ENCODE results near the gene ZNF683.
A peak's percentile ranks its signal among the peaks of the same experiment; 100 is the strongest.
"Not testable (repeated sequence)": the region's sequence is repeated elsewhere in the genome, so short reads cannot be mapped to it uniquely, and the experiment has no call there.

ZNF683 gene

GRCh38 chr1:26372611-26373010 is at the start of gene ZNF683:
ZNF683 (minus strand) TSS chr1:26372750; CDS start chr1:26368571, 4,179 bp downstream.
- DNase-seq (ENCODE audit: low read depth, low spot score); H3K4me3 ChIP-seq (ENCODE audit: low read depth, low read length); in situ Hi-C loops (cut with HindIII; ENCODE audit: low sequenced_read_pairs): not testable (repeated sequence)

- no peak for DNase-seq (ENCODE audit: low read depth, low spot score)
These were observed 46.9 kb upstream of the ZNF683 start for GRCh38 chr1:26419494-26419893.

GRCh38 chr1:26418865-26419349 is 46.4 kb upstream of the ZNF683 start:
- DNase-seq (ENCODE audit: low read depth, low spot score): no peak
- in situ Hi-C loops (cut with HindIII; ENCODE audit: low sequenced_read_pairs): no loop called here
- no peak overlapping the region for H3K4me3 ChIP-seq (ENCODE audit: low read depth, low read length)
- TF ChIP-seq CTCF (IDR thresholded peaks at IDR 0.05; ENCODE audit: low read depth, low read length): no peak

More at GRCh38 chr1:26419494-26419893, 46.9 kb upstream of the ZNF683 start:
- in situ Hi-C loops (cut with HindIII; ENCODE audit: low sequenced_read_pairs): no loop called here
- H3K4me3 ChIP-seq (ENCODE audit: low read depth, low read length): no peak overlapping the region
- TF ChIP-seq CTCF (IDR thresholded peaks at IDR 0.05; ENCODE audit: low read depth, low read length): no peak

GRCh38 chr1:26417111-26417759 is 44.7 kb upstream of the ZNF683 start:
- H3K4me3 ChIP-seq (ENCODE audit: low read depth, low read length): no peak overlapping the region
- in situ Hi-C loops (cut with HindIII; ENCODE audit: low sequenced_read_pairs): no loop called here
- TF ChIP-seq CTCF (IDR thresholded peaks at IDR 0.05; ENCODE audit: low read depth, low read length): peak; percentile 98

GRCh38 chr1:26413031-26413430 is 40.5 kb upstream of the ZNF683 start:
- DNase-seq (ENCODE audit: low read depth, low spot score): no peak
- in situ Hi-C loops (cut with HindIII; ENCODE audit: low sequenced_read_pairs): no loop called here
- no peak for TF ChIP-seq CTCF (IDR thresholded peaks at IDR 0.05; ENCODE audit: low read depth, low read length)
- no peak overlapping the region for H3K4me3 ChIP-seq (ENCODE audit: low read depth, low read length)

More at GRCh38 chr1:26417111-26417759, 44.7 kb upstream of the ZNF683 start:
- DNase-seq (ENCODE audit: low read depth, low spot score): peak; percentile 55

GRCh38 chr1:26412180-26412840 is 39.8 kb upstream of the ZNF683 start:
- no peak overlapping the region for H3K4me3 ChIP-seq (ENCODE audit: low read depth, low read length)
- TF ChIP-seq CTCF (IDR thresholded peaks at IDR 0.05; ENCODE audit: low read depth, low read length): no peak
- in situ Hi-C loops (cut with HindIII; ENCODE audit: low sequenced_read_pairs): no loop called here
- DNase-seq (ENCODE audit: low read depth, low spot score): no peak

- no peak for DNase-seq (ENCODE audit: low read depth, low spot score)
- TF ChIP-seq CTCF (IDR thresholded peaks at IDR 0.05; ENCODE audit: low read depth, low read length): no peak
- in situ Hi-C loops (cut with HindIII; ENCODE audit: low sequenced_read_pairs): no loop called here
- no peak overlapping the region for H3K4me3 ChIP-seq (ENCODE audit: low read depth, low read length)
These were observed 39.1 kb upstream of the ZNF683 start for GRCh38 chr1:26411624-26412074.

Measured in astrocyte of the spinal cord (primary cell).